ENCODE data around the gene CCL7.

GRCh38 chr17:34301986-34302385 is 32.0 kb downstream of the CCL7 start:
- no peak for TF ChIP-seq CTCF (IDR thresholded peaks at IDR 0.05)
- TF ChIP-seq POLR2A (IDR thresholded peaks at IDR 0.05), result no peak

All from transverse colon (tissue), 3 donors.